OCI-LY1 (cell line): Measurements from ENCODE around the gene SMG9.

Experiments used
- H2AFZ ChIP-seq: fragments of 200-600 bp; sonication (generic), shearing (Covaris generic); 2 replicates; pipeline ENCODE4 v1.6.0; 2014; ENCODE audit warnings: antibody characterized with exemption, mild to moderate bottlenecking, low read length
- H3F3A ChIP-seq: fragments of 200-600 bp; sonication (generic), shearing (Covaris generic); 2 replicates; pipeline ENCODE4 v1.6.0; 2014; ENCODE audit warnings: mild to moderate bottlenecking, antibody characterized with exemption, low read length, moderate library complexity; ENCODE audit not compliant: insufficient read depth
- H3K27ac ChIP-seq: fragments of 200-600 bp; sonication (generic); 2 replicates; pipeline ENCODE4 v1.5.1; 2014; ENCODE audit warnings: low read length, mixed run types, mild to moderate bottlenecking, low read depth; ENCODE audit not compliant: poor library complexity, severe bottlenecking
- H3K27me3 ChIP-seq: fragments of 200-600 bp; sonication (generic); 2 replicates; pipeline ENCODE4 v1.6.0; 2014; ENCODE audit warnings: antibody characterized with exemption, mild to moderate bottlenecking, low read length, moderate library complexity; ENCODE audit not compliant: insufficient read depth
- H3K36me3 ChIP-seq: fragments of 200-600 bp; sonication (generic); 2 replicates; pipeline ENCODE4 v1.6.1; 2014; ENCODE audit warnings: mild to moderate bottlenecking, antibody characterized with exemption, low read length, moderate library complexity, mixed read lengths; ENCODE audit not compliant: insufficient read depth
- H3K4me1 ChIP-seq: fragments of 200-600 bp; sonication (generic); 2 replicates; pipeline ENCODE4 v1.5.1; 2014; ENCODE audit warnings: mild to moderate bottlenecking, low read length, moderate library complexity; ENCODE audit not compliant: insufficient read depth, severe bottlenecking
- H3K4me2 ChIP-seq: fragments of 200-600 bp; sonication (generic), shearing (Covaris generic); 2 replicates; pipeline ENCODE4 v1.6.1; 2014; ENCODE audit warnings: low read length
- H3K4me3 ChIP-seq: fragments of 200-600 bp; sonication (generic); 2 replicates; pipeline ENCODE4 v1.5.1; 2014; ENCODE audit warnings: low read length, low read depth, mild to moderate bottlenecking, mixed read lengths; ENCODE audit not compliant: poor library complexity, severe bottlenecking
- H3K79me2 ChIP-seq: fragments of 200-600 bp; shearing (Covaris generic); 2 replicates; pipeline ENCODE4 v1.6.1; 2016; ENCODE audit warnings: mixed run types, low read length, mixed read lengths; ENCODE audit not compliant: insufficient read depth
- H3K9ac ChIP-seq: fragments of 200-600 bp; sonication (generic), shearing (Covaris generic); 2 replicates; pipeline ENCODE4 v1.6.1; 2014; ENCODE audit warnings: mild to moderate bottlenecking, low read length, mixed read lengths
- H3K9me2 ChIP-seq: fragments of 200-600 bp; sonication (generic), shearing (Covaris generic); 2 replicates; pipeline ENCODE4 v1.6.1; 2014; ENCODE audit warnings: low read depth, mild to moderate bottlenecking, low read length, mixed read lengths
- H3K9me3 ChIP-seq: fragments of 200-600 bp; shearing (Covaris generic); 2 replicates; pipeline ENCODE4 v1.6.1; 2014; ENCODE audit warnings: low read length, mixed read lengths
- H4K20me1 ChIP-seq: fragments of 200-600 bp; sonication (generic), shearing (Covaris generic); 2 replicates; pipeline ENCODE4 v1.6.0; 2016; ENCODE audit warnings: mild to moderate bottlenecking, low read length; ENCODE audit not compliant: insufficient read depth
- CTCF ChIP-seq: fragments of 200-600 bp; sonication (generic), shearing (Covaris generic); IDR thresholded peaks from 2 replicates; pipeline ENCODE4 v1.5.1; 2017; ENCODE audit warnings: mild to moderate bottlenecking, antibody characterized with exemption, low read length, moderate library complexity, mixed read lengths
- EZH2 ChIP-seq: fragments of 200-600 bp; sonication (generic), shearing (Covaris generic); IDR thresholded peaks from 2 replicates; pipeline ENCODE4 v1.8.0; 2017; ENCODE audit warnings: borderline replicate concordance, mixed run types, mild to moderate bottlenecking, antibody characterized with exemption, low read length, moderate library complexity, mixed read lengths

The SMG9 gene

GRCh38 chr19:43697295-43697694, 57.5 kb downstream of the SMG9 start:
- H3K4me1 ChIP-seq: peaks cover 4% of the 10 kb centered on the region
- no peaks in the 10 kb centered on the region; the same call in 1 of the 2 replicates for H3K9me3 ChIP-seq
- no peak overlapping the region for H3K4me3 ChIP-seq
- no peak overlapping the region for H2AFZ ChIP-seq
- no peak overlapping the region for H3K9ac ChIP-seq
- H3K27me3 ChIP-seq: peaks cover 4% of the 10 kb centered on the region
- H3K79me2 ChIP-seq: no peaks in the 10 kb centered on the region
- H3K36me3 ChIP-seq: no peaks in the 10 kb centered on the region; the same call in 1 of the 2 replicates
- no peaks in the 10 kb centered on the region for H3F3A ChIP-seq
- H4K20me1 ChIP-seq: no peaks in the 10 kb centered on the region
- no peaks in the 10 kb centered on the region for H3K9me2 ChIP-seq
- TF ChIP-seq CTCF (no peak), EZH2 (no peak)
- no peak overlapping the region for H3K4me2 ChIP-seq
- no peak overlapping the region for H3K27ac ChIP-seq

DNA sequence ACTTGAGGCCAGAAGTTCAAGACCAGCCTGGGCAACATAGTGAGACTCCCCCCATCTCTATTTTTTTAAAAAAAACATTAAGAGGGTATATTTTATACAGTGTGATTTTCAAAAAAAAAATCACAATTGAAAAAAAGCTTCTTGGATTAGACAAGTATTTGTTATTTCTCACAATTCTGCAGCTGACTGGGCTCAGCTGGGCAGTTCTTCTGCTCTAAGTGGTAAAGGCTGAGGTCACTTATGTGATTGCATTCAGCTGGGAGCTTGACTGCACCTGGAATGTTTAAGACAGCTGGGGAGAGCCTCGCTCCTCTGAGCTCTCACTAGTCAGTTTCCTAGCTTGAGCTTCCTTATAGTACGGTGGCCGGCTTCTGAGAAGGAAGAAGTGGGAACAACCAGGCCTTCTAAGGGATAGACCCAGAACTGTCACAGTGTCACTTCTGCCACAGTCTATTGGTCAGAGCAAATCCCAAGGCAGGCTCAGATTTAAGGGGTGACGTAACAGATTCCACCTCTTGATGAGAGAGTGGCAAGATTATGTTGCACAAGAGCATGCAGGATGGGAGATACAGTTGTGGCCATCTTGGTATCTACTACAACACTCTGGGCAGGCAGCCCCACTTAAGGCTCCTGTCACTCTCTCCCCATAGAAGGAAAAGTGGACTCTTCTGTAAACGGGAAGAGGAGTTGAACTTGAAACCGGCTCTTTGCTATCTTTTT, 58.6 kb downstream of the SMG9 start:
- Histone ChIP-seq H3K36me3 (no peaks in the 10 kb centered on the region; the same call in 1 of the 2 replicates), H3K27ac (no peak overlapping the region), H3K4me2 (no peak overlapping the region), H2AFZ (no peak overlapping the region), H3F3A (no peaks in the 10 kb centered on the region), H3K9ac (no peak overlapping the region), H3K79me2 (no peaks in the 10 kb centered on the region), H3K4me1 (peaks cover 4% of the 10 kb centered on the region), H3K4me3 (no peak overlapping the region), H3K9me2 (no peaks in the 10 kb centered on the region), H3K27me3 (peaks cover 10% of the 10 kb centered on the region; the same call in 1 of the 2 replicates), H3K9me3 (peaks cover 6% of the 10 kb centered on the region; the same call in 1 of the 2 replicates), H4K20me1 (no peaks in the 10 kb centered on the region)
- TF ChIP-seq CTCF: no peak
- TF ChIP-seq EZH2: no peak

DNA sequence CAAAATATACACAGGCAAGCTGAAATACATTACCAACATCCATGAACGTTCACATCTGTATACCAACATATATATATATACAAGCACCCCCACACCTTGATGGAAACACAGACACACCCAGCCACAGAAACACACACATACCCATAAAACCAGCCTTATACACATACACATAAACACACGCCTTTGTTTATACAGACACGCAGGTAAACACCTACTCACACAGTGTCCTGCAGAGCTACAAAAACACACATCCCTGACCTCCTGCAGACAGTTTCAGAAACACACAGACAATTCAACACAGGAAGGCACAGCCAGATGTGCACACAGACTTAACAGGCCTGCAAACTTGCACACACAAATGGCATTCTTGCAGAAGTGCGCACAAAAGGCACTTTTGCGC, 60.2 kb downstream of the SMG9 start:
- Histone ChIP-seq H3K27ac (no peak overlapping the region), H3K9me3 (peaks cover 6% of the 10 kb centered on the region; the same call in 1 of the 2 replicates), H3K9ac (no peak overlapping the region), H3K9me2 (no peaks in the 10 kb centered on the region), H3K4me3 (no peak overlapping the region), H2AFZ (no peak overlapping the region), H3K36me3 (no peaks in the 10 kb centered on the region; the same call in 1 of the 2 replicates), H3K4me1 (no peaks in the 10 kb centered on the region), H3K79me2 (no peaks in the 10 kb centered on the region), H4K20me1 (no peaks in the 10 kb centered on the region), H3F3A (no peaks in the 10 kb centered on the region), H3K4me2 (no peak overlapping the region), H3K27me3 (peaks cover 10% of the 10 kb centered on the region; the same call in 1 of the 2 replicates)
- TF ChIP-seq CTCF: no peak
- no peak for TF ChIP-seq EZH2
